NCI-H2029 (cell line): ENCODE data around the gene MKNK1.

Source experiments
- DNase-seq: peaks from one replicate; lab custom pipeline; 2025; lab: John Stamatoyannopoulos, UW

The MKNK1 gene

GRCh38 chr1:46522184-46522968, 81.7 kb downstream of the MKNK1 start:
- DNase-seq = no peak

GRCh38 chr1:46521414-46521813, 82.7 kb downstream of the MKNK1 start:
- DNase-seq = no peak

- DNase-seq = peak; percentile 50
These were observed 83.8 kb downstream of the MKNK1 start for GRCh38 chr1:46520063-46520911.

- no peak for DNase-seq
These were observed 84.9 kb downstream of the MKNK1 start for GRCh38 chr1:46519209-46519608.

GRCh38 chr1:46517932-46518498, 86.1 kb downstream of the MKNK1 start:
- peak; percentile 43 for DNase-seq

- DNase-seq = peak; percentile 100
These were observed 87.0 kb downstream of the MKNK1 start for GRCh38 chr1:46517010-46517600.

- DNase-seq = no peak
These were observed 87.7 kb downstream of the MKNK1 start for GRCh38 chr1:46516200-46516950.

GRCh38 chr1:46515576-46515975, 88.5 kb downstream of the MKNK1 start:
- DNase-seq = no peak

- DNase-seq = no peak
These were observed 90.5 kb downstream of the MKNK1 start for GRCh38 chr1:46513536-46513935.

- DNase-seq = no peak
These were observed 91.3 kb downstream of the MKNK1 start for GRCh38 chr1:46512792-46513190.

GRCh38 chr1:46512135-46512791, 91.8 kb downstream of the MKNK1 start:
- no peak for DNase-seq

GRCh38 chr1:46510998-46511365, 93.1 kb downstream of the MKNK1 start:
- DNase-seq = no peak

- no peak for DNase-seq
These were observed 93.6 kb downstream of the MKNK1 start for GRCh38 chr1:46510341-46510997.

GRCh38 chr1:46508757-46509156, 95.3 kb downstream of the MKNK1 start:
- no peak for DNase-seq
